Superior temporal gyrus (tissue), 1 donor: Measurements from ENCODE around the gene KIAA2012.

Experiments
- DNase-seq: peaks from one replicate; pipeline ENCODE4 v3.0.0-alpha.2; 2016; ENCODE audit errors: extremely low spot score

KIAA2012 gene

DNA sequence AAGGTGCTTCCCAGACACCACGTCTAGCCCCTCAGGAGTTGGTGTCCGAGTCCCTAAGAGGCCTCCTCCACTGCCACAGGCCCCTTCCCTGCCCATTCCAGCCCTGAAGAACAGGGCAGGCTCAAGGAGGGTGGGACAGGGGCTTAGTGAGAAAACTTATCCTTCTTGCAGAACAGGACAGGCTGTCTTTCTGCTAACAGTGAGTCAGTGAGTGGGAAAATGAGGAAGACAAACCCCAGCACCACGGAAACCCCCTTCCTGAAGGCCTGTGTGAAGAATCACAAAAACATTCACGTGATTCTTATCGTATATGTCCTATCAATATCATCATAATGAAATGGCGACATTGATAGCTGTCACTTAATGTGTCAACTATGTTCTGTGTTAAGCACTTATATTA lies 29.6 kb upstream of the KIAA2012 start:
- DNase-seq = no peak

DNA sequence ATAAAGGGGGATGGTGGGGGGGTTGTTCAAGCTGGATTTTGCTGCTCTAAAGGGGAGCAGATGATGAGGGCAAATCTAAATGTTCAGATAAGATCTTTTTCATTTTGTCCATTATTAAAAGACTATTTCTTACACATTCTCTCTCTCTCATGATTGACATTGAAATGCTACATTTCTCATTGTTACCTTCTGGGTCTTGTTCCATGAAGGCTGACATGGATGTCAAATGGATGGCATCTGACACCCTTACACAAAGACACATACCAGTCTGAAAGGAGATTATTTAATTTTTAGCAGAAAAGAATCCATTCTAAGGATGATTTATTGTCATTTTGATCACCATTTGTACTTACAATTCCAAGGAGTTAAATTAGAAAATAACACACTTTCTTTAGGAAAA lies 28.3 kb upstream of the KIAA2012 start:
- no peak for DNase-seq

DNA sequence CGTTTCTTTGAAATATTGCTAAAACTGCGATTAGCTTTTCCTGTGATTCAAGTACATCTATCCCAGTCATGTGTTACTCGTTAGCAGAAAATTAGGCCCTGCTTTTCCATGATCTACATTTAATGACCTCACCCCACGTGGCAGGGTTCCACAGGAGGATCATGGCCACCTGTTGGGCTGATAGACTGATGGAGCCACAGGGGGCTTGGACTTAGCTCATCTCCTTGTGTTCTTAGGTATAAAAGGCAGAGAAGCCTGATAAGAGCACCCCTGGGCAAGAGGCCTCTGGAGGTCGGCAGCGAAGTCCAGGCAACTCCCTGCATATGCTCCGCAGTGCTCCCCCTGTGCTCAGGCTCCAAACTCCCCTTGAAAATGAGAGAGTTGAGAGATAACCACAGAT lies 26.5 kb upstream of the KIAA2012 start:
- no peak for DNase-seq

DNA sequence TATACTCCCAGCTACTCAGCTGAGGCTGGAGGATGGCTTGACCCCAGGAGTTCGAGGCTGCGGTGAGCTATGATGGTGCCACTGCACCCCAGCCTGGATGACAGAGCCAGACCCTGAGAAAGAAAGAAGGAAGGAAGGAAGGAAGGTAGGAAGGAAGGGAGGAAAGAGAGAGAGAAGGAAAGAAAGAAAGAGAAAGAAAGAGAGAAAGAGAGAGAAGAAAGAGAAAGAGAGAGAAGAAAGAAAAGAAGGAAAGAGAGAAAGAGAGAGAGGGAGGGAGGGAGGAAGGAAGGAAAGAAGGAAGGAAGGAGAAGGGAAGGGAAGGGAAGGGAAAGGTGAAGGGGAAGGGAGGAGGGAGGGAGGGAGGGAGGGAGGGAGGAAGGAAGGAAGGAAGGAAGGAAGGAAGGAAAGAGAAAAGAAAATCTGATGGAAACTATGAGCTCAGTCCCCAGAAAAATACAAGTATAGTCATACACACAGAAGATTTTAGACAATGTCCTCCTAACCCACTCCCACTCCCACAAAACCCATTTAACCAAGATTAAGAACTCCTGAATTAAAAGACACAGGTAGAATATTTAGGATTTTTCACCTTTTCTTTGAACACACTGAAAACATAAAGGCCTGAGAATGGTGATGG lies 23.8 kb upstream of the KIAA2012 start:
- DNase-seq = no peak

DNA sequence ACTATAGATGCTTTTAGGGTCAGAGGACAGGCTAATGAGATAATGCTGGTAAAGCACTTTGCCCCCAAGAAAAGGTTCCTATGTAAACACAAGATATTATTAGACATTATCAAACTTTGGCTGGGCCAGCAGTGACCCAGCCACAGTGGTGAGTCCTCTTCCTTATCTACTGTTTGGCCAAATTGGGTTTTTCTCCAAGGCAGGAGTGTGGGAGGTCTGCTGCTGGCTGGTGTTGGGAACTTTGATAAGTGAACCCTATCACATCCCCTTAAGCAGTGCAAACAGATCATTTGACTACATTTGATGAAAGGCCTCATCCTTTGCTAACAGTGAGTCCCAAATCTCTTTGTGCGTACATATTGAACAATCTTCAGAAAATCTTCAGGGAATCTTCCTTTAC lies 23.2 kb upstream of the KIAA2012 start:
- DNase-seq = no peak

DNA sequence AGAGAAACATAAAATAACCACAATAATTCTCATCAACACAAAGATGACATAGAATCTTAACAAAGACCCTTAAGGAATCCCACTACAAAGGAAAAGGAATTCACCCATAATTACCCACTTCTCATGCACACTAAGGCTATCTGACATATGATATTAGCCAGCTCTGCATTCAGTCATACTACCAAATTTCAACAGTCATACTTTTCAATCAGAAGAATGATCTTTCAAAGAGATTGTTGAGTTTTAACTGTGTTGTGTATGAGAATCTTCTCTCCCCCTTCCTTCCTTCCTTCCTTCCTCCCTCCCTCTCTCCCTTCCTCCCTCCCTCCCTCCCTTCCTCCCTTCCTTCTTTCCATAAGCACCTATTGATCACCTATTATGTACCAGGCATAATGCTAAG lies 22.4 kb upstream of the KIAA2012 start:
- no peak for DNase-seq

DNA sequence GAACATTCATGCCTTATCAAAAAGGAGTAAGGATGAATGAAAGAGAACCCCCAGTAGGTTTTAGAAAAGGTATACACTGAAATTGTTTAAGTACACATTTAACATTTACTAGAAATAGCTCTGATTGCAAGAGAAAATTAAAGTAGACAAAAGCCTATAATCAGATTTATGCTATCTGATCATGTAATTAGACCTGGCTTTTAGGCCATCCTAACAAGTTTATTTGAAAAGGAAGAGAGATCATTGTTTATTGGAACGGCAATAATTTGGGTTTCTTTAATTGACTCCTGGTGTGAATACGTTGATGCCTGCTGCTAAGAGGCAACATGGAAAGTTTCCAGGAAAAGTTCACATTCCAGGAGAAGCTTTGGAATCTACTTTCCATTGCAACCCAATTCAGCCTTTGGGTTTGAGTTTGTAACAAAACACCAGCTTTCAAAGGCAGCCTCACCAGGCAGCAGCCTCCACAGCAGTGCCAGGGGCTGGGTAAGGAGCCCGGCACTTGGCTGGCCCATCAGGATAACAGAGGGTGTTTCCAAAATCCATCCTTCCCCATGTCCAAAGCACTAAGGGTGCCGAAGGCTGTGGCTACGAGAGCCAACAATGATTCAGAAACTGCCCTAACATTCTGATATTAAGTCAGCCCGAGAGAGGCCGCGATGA lies 21.4 kb upstream of the KIAA2012 start:
- DNase-seq = no peak

DNA sequence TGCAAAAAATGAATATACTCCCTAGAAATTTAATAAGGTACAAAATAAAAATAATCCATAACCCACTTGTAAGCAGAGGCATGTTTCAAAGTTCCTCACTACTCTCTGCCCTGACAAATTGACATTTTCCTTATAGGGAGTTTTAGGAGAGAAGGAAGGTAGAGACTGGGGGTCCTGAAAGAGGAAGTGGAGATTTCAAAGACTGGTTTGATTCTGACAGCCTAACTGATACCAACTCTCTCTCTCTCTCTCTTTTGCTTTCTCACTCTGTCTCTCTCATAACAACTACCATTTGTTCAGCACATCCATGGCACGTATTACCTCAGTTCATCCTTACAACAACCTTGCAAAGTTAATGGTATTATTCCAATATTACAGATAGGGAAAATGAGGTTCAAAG lies 20.8 kb upstream of the KIAA2012 start:
- no peak for DNase-seq

DNA sequence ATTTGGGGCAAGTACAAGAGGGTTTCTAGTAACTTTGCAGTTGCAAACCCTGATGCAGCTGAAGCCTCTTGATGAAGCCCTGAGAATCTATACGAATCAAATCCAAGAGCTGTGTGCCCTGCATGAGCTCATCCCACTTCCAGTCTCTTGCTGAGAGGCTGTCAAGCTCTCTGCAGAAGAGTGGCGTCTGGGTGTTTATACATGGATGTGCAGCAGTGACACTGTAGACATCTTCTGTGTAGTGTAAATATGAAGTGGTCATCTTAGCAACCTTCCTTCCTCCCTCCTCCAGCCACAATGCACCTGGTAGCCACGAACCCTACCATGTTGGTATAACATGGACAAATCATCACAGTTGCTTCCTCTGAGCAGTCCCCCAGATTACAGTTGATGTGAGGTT lies 18.4 kb upstream of the KIAA2012 start:
- DNase-seq = no peak

DNA sequence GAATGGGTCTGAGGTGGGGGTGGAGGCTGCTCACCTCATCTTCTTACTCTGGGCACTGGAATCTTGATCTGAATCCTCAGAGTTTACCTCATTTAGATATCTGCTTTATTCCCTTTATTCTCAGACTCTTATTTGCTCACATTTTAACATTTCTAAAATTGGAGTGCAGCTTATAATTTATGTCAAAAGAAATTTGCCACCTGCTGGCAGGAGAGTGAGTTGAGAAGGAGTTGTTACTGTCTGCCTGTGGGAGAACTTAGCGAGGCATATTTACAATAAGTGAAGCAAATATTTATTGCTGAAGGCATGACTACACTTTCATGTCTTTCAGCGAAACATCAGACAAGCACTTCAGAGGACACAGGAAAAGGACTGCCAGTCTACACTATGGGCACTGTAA lies 16.4 kb upstream of the KIAA2012 start:
- no peak for DNase-seq

DNA sequence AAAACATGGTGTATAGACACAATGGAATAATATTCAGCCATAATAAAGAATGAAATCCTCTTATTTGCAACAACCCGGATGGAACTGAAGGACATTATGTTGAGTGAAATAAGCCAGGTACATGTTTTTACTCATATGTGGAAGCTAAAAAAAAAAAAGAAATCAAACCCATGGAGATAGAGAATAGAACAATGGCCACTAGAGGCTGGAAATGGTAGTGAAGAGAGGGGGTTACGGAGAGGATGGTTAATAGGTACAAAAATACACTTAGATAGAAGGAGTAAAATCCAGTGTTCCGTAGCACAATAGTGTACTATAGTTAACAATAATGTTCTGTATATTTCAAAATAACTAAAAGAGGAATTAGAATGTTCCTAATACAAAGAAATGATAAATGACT lies 12.8 kb upstream of the KIAA2012 start:
- DNase-seq = no peak

DNA sequence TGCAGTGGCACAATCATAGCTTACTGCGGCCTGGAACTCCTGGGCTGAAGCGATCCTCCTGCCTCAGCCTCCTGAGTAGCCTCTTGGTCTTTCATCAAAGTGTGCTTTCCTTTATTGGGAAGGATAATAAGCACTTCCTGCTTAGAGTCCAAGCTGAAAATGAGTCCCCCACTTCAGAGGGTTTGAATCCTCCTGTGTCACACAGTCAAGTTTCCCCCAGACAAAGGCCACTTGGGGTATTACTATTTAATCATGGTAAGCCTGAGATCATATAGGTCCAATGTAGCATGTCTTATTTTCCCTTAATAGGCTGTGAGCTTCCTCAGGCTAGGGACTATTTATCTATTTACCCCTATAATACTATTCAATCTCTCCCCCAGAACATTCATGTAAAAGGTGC lies 11.4 kb upstream of the KIAA2012 start:
- DNase-seq = no peak

DNA sequence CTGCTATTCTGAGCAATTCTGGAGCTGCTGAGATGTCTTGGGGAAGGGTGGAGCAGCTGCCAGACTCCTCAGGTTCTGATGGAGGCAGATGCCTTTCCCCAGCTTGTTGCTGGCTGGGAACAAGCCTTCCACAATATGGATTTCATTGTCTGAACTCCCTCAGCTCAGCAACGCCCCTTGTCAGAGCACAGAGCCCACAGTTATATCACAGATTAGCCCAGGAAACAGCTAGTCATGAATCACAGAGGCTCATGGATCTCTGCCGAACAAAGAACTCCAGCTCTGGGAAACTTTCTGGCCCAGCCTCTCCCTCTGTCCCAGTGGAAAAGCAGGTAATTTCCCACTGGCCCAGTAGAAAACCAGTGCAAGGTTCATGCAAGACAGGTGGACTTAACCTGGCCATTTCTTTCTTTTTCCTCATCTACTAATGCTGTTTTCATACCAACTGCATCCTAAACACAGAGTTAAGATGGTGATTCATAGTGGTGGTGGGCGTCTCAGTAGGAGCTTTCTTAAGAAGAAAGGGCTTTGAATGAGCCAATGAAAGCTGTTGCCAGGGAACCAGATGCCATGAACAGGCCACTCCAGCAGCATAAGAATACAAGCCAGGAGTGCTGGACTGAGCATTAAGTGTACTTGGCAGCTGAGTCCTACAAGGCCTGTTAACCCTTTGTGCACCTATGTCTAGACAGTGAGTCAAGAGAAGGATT lies 8.7 kb upstream of the KIAA2012 start:
- DNase-seq = peak; percentile 60

DNA sequence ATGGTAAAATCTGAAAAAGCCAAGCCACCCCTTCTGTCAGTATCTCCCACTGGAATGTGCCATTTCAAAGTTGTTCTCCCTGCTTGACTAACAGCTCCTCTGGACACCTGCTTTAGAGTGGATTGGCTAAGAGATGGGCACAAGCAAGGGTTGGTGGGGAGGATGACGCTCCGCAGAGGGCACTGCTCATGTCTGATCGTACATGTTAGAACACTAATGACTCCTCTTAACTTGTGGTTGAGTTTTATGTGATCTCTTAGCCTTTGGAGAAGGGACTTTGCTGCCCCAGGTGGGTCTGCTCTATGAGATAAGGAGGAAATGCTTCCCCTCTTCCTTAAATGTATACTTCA lies 8.2 kb upstream of the KIAA2012 start:
- DNase-seq = no peak

DNA sequence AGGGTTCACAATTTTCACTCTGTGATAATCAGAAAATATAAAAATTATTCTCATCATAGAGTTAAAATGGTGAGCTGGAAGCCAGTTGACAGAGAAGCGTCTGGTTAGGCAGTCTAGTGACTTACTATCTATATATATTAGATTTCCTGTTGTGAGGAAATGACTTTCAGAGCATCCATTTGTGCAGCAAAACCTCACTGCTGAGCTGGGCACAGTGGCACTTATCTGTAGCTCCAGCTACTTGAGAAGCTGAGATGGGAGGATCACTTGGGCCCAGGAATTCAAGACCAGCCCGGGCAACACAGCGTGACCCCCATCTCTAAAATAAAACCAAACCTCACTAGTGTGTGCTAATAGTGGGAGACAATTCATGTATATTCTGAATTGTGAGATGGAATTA lies 7.2 kb upstream of the KIAA2012 start:
- DNase-seq = no peak

DNA sequence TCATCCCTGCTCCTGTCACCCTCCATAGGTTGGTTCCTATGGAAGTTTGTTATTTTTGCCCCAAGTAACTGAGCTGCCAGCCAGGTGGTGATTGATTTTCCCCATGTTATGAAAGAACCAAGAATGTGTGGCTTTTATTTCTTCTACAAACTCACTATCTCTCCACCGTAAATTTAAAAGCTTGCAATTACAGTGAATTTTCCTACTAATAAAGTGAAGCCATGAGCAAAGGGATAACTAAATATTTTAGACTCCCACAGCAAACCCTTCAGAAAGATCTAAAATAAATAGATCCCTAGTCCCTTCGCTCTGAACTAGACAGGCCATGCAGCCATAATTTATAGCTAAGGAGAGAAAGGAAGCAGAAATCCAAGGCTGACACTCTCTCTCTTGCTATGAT lies 6.2 kb upstream of the KIAA2012 start:
- no peak for DNase-seq

DNA sequence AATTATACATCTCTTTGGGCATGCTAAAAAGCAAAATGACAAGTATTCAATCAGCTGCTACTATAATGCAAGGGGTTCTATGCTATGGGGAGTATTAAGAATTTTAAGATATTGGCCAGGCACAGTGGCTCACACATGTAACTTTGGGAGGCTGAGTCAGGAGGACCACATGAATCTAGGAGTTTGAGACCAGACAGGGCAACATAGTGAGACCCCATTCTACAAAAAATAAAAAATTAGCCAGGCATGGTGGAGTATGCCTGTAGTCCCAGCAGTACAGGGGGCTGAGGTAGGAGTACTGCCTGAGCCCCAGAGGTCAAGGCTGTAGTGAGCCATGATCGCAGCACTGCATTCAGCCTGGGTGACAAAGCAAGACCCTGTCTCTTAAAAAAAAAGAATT lies 5.5 kb upstream of the KIAA2012 start:
- no peak for DNase-seq

DNA sequence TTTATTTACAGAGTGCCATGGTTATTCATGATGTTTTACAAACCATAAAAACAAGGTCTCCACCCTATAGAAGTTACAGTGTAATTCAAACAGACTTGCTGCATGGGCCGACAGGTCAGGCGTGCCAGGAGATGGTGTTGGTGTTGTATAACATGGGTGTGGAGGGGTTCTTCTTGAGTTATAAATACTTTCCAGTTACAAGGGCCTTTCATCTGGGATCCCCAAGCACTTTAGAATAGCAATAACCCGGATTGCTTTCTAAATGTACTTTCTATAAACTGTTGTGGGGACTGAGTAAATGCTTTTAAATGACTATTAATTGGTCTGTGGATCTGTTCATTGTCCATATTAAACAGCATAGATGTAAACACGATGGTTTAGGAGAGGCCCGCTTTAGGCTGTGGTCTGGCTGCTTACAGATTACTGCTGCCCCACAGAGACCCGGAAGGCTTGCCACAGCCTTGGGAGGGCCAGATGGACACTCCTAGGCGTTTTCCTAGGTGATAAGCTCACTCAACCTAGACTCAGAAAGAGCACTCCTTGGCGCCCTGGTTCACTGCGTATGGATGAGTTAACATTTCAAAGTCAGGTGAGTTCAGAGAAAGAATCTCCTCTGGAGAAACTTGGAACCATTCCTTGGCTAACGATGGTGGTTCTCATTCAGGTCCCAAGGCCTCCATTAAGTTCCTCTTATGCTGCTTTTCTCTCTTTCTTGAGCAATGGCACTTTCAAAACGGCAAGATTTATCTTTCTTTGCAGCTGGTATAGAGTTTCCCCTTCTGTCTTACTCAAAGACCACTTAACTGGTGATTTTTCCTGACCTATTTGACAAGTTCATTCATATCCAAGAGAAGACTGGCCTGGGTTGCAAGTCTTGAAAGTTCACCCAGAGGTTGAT lies 3.6 kb upstream of the KIAA2012 start:
- DNase-seq = no peak

DNA sequence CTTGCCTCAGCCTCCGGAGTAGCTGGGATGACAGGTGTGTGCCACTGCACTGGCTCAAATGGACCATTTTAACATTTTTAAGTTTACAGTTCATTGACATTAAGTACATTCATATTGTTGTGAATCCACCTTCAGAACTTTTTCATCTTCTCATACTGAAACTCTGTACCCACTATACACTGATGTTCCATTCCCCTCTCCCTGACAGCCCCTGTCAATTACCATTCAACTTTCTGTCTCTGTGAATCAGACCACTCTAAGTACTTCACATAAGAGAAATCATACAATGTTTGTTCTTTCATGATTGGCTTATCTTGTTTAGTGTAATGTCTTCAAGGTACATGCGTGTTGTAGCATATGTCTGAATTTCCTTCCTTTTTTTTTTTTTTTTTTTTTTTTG lies 1.9 kb upstream of the KIAA2012 start:
- DNase-seq = no peak

DNA sequence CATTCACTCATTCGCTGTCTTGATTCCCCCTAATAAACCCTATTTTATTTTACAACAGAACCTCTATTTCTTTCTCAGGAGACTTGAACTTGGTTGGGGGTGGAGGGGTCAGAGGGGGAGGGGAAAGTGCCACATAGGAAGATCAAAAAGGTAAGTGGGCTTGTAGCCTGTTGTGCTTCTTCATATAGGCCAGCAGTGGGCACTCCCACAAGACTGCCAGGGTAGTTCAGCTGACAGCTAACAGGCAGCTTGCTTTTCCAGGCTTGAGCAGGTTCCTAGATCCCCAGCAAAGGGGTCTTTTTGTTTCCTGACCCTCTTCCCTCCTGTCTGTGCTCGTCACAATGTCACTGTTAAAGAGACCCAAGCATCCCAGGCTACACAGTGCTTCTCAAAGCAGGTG lies 829 bp upstream of the KIAA2012 start:
- no peak for DNase-seq

DNA sequence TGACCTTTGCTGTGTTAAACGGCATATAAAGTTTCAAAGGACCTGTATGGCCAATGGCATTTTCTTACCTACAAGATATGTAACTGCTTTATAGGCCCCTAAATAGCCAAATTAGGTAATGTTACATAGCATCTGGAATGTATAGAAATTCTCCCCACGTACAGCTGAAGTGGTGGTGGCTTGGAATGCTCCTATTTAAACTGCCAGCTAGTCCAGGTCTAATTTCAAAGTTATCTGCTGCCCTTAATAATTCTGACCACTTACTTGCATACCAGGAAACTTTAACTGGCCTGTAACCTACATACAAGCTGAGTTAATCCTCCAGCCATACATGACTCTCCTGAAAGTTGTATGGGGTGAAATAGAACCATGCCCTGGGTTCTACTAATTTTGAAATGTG lies 1.3 kb downstream of the KIAA2012 start:
- no peak for DNase-seq

DNA sequence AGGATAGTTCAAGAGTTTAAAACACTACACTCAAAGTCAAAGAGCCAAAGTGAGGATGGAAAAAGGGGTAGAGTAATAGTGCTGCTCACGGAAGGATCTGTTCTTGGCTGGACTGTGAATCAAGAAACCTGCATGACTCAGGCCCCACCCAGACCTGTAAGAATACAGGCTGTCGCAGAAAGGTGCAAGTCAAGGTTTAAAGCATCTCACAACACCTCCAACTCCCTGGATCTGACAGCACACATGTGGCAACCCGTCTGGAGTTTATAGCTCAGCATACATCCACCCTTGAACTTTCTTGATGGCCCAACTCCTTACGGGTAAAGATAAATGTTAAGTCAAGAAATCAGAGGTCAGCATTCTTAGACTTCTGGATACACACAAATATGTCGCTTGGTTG lies 6.3 kb downstream of the KIAA2012 start:
- DNase-seq = no peak

DNA sequence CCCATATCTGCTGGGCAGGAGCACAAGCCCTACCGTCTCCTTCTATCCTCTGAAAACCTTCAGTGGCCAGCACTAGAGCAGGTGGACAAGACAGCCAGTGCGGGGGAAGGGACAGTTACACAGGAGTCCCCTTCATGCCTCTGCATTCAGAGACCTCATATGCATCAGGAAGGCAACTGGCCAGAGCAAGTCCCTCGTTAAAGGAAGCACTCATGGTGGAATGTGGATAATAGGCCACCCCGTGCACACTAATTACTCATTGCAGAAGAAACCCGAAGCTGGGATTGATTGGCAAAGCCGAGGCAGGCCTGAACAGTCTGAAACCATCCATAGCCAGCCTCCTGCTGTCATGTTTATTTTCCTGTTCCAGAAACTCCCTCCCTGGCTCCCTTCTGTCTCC lies 11.2 kb downstream of the KIAA2012 start:
- no peak for DNase-seq
